GM21381 (cell line): ENCODE results near the gene PMEL.
"Not testable (repeated sequence)": the region's sequence is repeated elsewhere in the genome, so short reads cannot be mapped to it uniquely, and the experiment has no call there.

ENCODE experiments used
- ATAC-seq: cut with Tn5 transposase; IDR thresholded peaks from one replicate; pipeline ENCODE4 v1.9.1; 2021; ENCODE audit warnings: mild to moderate bottlenecking, moderate library complexity; ENCODE audit not compliant: unreplicated experiment

PMEL gene

GRCh38 chr12:55925870-55926737, 39.7 kb downstream of the PMEL start:
- no peak for ATAC-seq

- no peak for ATAC-seq
These were observed 40.5 kb downstream of the PMEL start for GRCh38 chr12:55925371-55925770.

- ATAC-seq, result not testable (repeated sequence)
These were observed 42.2 kb downstream of the PMEL start for GRCh38 chr12:55923648-55924047.

- ATAC-seq, result no peak
These were observed 43.7 kb downstream of the PMEL start for GRCh38 chr12:55922126-55922525.

DNA sequence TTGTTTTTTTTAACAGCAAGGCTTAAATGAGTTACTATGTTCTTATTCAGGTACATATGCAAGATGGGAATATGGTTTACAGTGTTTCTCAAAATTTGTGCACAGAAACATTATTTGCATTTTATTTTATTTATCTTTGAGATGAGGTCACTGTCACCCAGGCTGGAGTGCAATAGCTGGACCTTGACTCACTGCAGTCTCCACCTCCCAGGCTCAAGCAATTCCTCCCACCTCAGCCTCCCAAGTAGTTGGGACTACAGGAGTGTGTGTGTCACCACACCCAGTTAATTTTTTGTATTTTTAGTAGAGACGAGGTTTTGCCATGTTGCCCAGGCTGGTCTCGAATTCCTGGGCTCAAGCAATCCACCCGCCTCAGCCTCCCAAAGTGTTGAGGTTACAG, 46.8 kb downstream of the PMEL start:
- not testable (repeated sequence) for ATAC-seq

DNA sequence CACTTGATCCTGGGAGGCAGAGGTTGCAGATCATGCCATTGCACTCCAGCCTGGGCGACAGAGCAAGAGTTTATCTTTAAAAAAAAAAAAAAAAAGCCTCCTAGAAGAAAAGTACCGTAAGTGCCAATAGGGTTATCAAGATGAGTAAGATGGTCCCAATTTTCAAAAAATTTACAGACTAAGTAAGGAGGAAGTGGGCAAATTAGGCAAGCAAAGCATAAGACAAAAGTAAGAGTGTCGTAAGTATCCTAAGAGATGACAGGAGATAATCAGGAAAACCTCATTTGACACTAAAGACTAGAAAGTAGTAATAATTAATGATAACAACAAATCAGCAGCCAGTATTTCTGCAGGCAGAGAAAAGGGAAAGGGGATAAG, 50.4 kb downstream of the PMEL start:
- no peak for ATAC-seq

DNA sequence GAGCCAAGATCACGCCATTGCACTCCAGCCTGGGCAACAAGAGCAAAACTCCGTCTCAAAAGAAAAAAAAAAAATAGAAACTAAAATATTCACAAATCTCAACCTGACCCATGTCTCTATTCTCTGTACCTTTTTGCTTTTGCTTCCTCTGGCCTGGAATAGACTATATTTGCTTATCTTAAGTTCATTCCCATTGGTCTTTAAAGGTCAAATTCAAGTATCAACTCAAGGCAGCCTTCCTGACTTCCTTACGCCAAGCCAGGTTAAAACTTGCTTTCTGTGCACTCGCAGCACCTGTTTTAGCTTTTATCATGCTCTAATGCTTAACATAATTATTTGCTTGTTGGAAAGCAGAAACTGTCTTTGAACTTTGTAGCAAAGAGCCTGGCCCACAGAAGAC, 52.9 kb downstream of the PMEL start:
- no peak for ATAC-seq

DNA sequence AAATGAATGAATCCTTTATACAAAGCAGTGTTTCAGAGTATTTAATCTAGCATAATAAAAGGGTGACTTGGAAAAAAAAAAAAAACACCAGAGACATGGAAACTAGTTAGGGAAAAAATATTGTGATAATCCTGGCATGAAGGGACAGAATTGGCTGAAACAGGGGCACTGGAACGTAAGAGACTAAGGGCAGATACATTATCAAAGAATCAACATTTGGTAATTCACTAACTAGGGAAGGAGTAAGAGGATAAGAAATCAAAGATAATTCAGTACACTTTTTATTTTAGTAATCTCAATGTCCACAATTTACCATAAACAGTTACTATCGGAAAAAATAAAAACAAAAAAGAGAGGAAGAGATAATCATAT, 56.3 kb downstream of the PMEL start:
- ATAC-seq, result no peak

- ATAC-seq, result no peak
These were observed 56.9 kb downstream of the PMEL start for GRCh38 chr12:55908726-55909512.

DNA sequence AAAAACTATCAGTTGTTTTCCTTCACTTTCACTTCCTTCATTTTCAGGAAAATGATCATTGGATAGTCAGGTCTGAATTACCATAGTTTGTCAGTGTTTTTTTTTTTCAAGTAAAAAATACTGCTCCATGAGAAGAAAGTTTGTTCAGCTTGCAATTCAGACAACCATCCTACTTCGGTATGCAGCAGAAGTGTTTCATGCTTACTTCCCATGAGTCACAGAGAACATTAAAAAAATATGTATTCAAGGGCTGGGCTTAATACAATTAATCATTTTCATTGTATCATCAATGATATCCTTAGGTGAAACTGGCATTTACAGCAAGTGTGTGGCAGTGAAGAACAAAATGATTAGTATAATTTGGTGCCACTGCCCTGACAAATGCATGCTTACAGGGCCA, 59.8 kb downstream of the PMEL start:
- ATAC-seq, result no peak
